Breast epithelium (tissue), 3 donors: ENCODE results near the gene TMEM117.

ENCODE experiments used
- CTCF ChIP-seq, 3 donors: fragments of 450-650 bp; IDR thresholded peaks; one replicate each; pipeline ENCODE4 v1.5.1; 2016 to 2017; ENCODE audit warnings: antibody characterized with exemption in 3 of 3, mild to moderate bottlenecking in 3 of 3, moderate library complexity in 3 of 3
- POLR2AphosphoS5 ChIP-seq, 3 donors: sonication (generic); formaldehyde crosslinking; IDR thresholded peaks; one replicate each; pipeline ENCODE4 v1.6.1; 2017; ENCODE audit warnings: antibody characterized with exemption in 3 of 3

GRCh38 chr12:44100264-44100663 is 264.4 kb downstream of the TMEM117 start:
- TF ChIP-seq POLR2AphosphoS5 (IDR thresholded peaks at IDR 0.05) (no peak), CTCF (IDR thresholded peaks at IDR 0.05) (no peak)
